Measurements from ENCODE around the gene MEX3C.

Gene MEX3C

GRCh38 chr18:51229328-51229727, 31.8 kb upstream of the MEX3C start:
- Mint-ChIP-seq H3K4me1 (no peaks in the 10 kb centered on the region), H3K4me3 (no peak overlapping the region), H3K27ac (no peak overlapping the region), H3K27me3 (ENCODE audit: low read depth) (no peaks in the 10 kb centered on the region), H3K9me3 (peaks cover 8% of the 10 kb centered on the region), H3K36me3 (ENCODE audit: low read depth) (no peaks in the 10 kb centered on the region)
- TF ChIP-seq CTCF (IDR thresholded peaks at IDR 0.05; ENCODE audit: unreplicated experiment in 3 of 3) = no peak

GRCh38 chr18:51227660-51228059, 30.2 kb upstream of the MEX3C start:
- no peaks in the 10 kb centered on the region for H3K4me1 Mint-ChIP-seq
- no peaks in the 10 kb centered on the region for H3K36me3 Mint-ChIP-seq (ENCODE audit: low read depth)
- no peak for TF ChIP-seq CTCF (IDR thresholded peaks at IDR 0.05; ENCODE audit: unreplicated experiment in 3 of 3)
- H3K4me3 Mint-ChIP-seq = no peak overlapping the region
- no peaks in the 10 kb centered on the region for H3K27me3 Mint-ChIP-seq (ENCODE audit: low read depth)
- peaks cover 13% of the 10 kb centered on the region for H3K9me3 Mint-ChIP-seq
- no peak overlapping the region for H3K27ac Mint-ChIP-seq

GRCh38 chr18:51226587-51227350, 29.3 kb upstream of the MEX3C start:
- no peak for TF ChIP-seq CTCF (IDR thresholded peaks at IDR 0.05; ENCODE audit: unreplicated experiment in 3 of 3)
- Mint-ChIP-seq H3K4me3 (no peak overlapping the region), H3K27me3 (ENCODE audit: low read depth) (no peaks in the 10 kb centered on the region), H3K9me3 (peaks cover 18% of the 10 kb centered on the region), H3K4me1 (no peaks in the 10 kb centered on the region), H3K36me3 (ENCODE audit: low read depth) (no peaks in the 10 kb centered on the region), H3K27ac (no peak overlapping the region)

GRCh38 chr18:51226068-51226467, 28.6 kb upstream of the MEX3C start:
- Mint-ChIP-seq H3K4me1 (no peaks in the 10 kb centered on the region), H3K27ac (no peak overlapping the region), H3K4me3 (no peak overlapping the region), H3K36me3 (ENCODE audit: low read depth) (no peaks in the 10 kb centered on the region), H3K27me3 (ENCODE audit: low read depth) (no peaks in the 10 kb centered on the region), H3K9me3 (peaks cover 18% of the 10 kb centered on the region)
- no peak for TF ChIP-seq CTCF (IDR thresholded peaks at IDR 0.05; ENCODE audit: unreplicated experiment in 3 of 3)

GRCh38 chr18:51212606-51213005, 15.1 kb upstream of the MEX3C start:
- no peaks in the 10 kb centered on the region for H3K36me3 Mint-ChIP-seq (ENCODE audit: low read depth)
- H3K9me3 Mint-ChIP-seq = no peaks in the 10 kb centered on the region
- TF ChIP-seq CTCF (IDR thresholded peaks at IDR 0.05; ENCODE audit: unreplicated experiment in 3 of 3) = no peak
- no peak overlapping the region for H3K27ac Mint-ChIP-seq
- no peaks in the 10 kb centered on the region for H3K4me1 Mint-ChIP-seq
- no peaks in the 10 kb centered on the region for H3K27me3 Mint-ChIP-seq (ENCODE audit: low read depth)
- no peak overlapping the region for H3K4me3 Mint-ChIP-seq

GRCh38 chr18:51211552-51211951, 14.1 kb upstream of the MEX3C start:
- H3K4me1 Mint-ChIP-seq = no peaks in the 10 kb centered on the region
- no peaks in the 10 kb centered on the region for H3K9me3 Mint-ChIP-seq
- H3K4me3 Mint-ChIP-seq = no peak overlapping the region
- no peaks in the 10 kb centered on the region for H3K27me3 Mint-ChIP-seq (ENCODE audit: low read depth)
- H3K27ac Mint-ChIP-seq = no peak overlapping the region
- no peak for TF ChIP-seq CTCF (IDR thresholded peaks at IDR 0.05; ENCODE audit: unreplicated experiment in 3 of 3)
- H3K36me3 Mint-ChIP-seq (ENCODE audit: low read depth) = no peaks in the 10 kb centered on the region
